Endothelial cell of umbilical vein (primary cell): ENCODE data around the gene CCDC183. TPM values are rescaled to one million over a fixed set of nuclear protein-coding genes. Genes with fewer than 3 reads are reported as not detected.

Experiments used
- BruUV-seq: library from RNA; stranded (reverse); fragments of 400-500 nt; replicated peaks from 2 replicates; lab custom pipeline; 2021; lab: Mats Ljungman, UMichigan
- CTCF ChIA-PET: fragments of 300-600, 350-600 bp; sonication (Branson Sonifier 250); formaldehyde crosslinking; loops from one replicate; lab custom pipeline; 2021; ENCODE audit warnings: antibody characterized with exemption, inconsistent platforms; lab: Charles Lee
- POLR2A ChIA-PET: fragments of 300-600, 350-600 bp; sonication (Branson Sonifier 250); formaldehyde crosslinking; loops from one replicate; lab custom pipeline; 2021; ENCODE audit warnings: antibody characterized with exemption, inconsistent platforms; lab: Charles Lee
- DNase-seq: peaks from one replicate; pipeline ENCODE4 v3.0.0-alpha.2; 2011; ENCODE audit warnings: low read depth, low spot score
- FAIRE-seq: peaks from 2 replicates; lab custom pipeline; 2011; peaks lifted over from hg19 to GRCh38; lab: Jason Lieb, UNC
- H2AFZ ChIP-seq: 2 replicates; pipeline ENCODE4 v1.6.0; 2012; ENCODE audit warnings: low read depth, low read length, control low read depth, inconsistent platforms
- H3K27ac ChIP-seq: 2 replicates; pipeline ENCODE4 v1.5.1; 2011; ENCODE audit warnings: low read depth, mild to moderate bottlenecking, control low read depth, low read length, moderate library complexity; ENCODE audit not compliant: insufficient read depth
- H3K27me3 ChIP-seq, 2 experiments: 2 replicates each; pipeline versions ENCODE4 v1.6.0 to v1.6.1; 2011; ENCODE audit warnings: low read length in 2 of 2, mixed read lengths in 1 of 2; ENCODE audit not compliant: control insufficient read depth in 2 of 2, insufficient read depth in 2 of 2
- H3K36me3 ChIP-seq, 2 experiments: 2 replicates in 1 of 2; 3 replicates in 1 of 2; pipeline ENCODE4 v1.5.1; 2011; ENCODE audit warnings: low read length in 2 of 2, mild to moderate bottlenecking in 1 of 2, moderate library complexity in 1 of 2; ENCODE audit not compliant: control insufficient read depth in 2 of 2, insufficient read depth in 2 of 2; ENCODE audit errors: extremely low read depth in 1 of 2
- H3K4me1 ChIP-seq: 3 replicates; pipeline ENCODE4 v1.5.1; 2011; ENCODE audit warnings: mild to moderate bottlenecking, low read length; ENCODE audit not compliant: control insufficient read depth, insufficient read depth; ENCODE audit errors: extremely low read depth
- H3K4me2 ChIP-seq: 2 replicates; pipeline ENCODE4 v1.6.1; 2011; ENCODE audit warnings: low read length, control low read depth, mixed read lengths; ENCODE audit not compliant: insufficient read depth
- H3K4me3 ChIP-seq, 3 experiments: fragments of 200-600 bp in 1 of 3; sonication (generic), shearing (Covaris generic) in 1 of 3; replicated peaks in 1 of 3; 2 replicates each; pipeline ENCODE4 v1.5.1; 2011 to 2016; ENCODE audit warnings: control low read depth in 3 of 3, low read length in 3 of 3, mild to moderate bottlenecking in 2 of 3, inconsistent platforms in 1 of 3, low read depth in 1 of 3, moderate library complexity in 1 of 3; ENCODE audit not compliant: insufficient read depth in 1 of 3
- H3K79me2 ChIP-seq: 2 replicates; pipeline ENCODE4 v1.6.0; 2012; ENCODE audit warnings: low read length, inconsistent platforms; ENCODE audit not compliant: control insufficient read depth, insufficient read depth
- H3K9ac ChIP-seq: replicated peaks from 2 replicates; pipeline ENCODE3; 2011; ENCODE audit warnings: low read length, control low read depth; ENCODE audit not compliant: insufficient read depth; ENCODE audit errors: extremely low read depth
- H3K9me1 ChIP-seq: replicated peaks from 3 replicates; pipeline ENCODE4 v1.6.0; 2011; ENCODE audit warnings: mild to moderate bottlenecking, low read length; ENCODE audit not compliant: control insufficient read depth, insufficient read depth; ENCODE audit errors: extremely low read depth
- H3K9me3 ChIP-seq: replicated peaks from 2 replicates; pipeline ENCODE4 v1.5.1; 2012; ENCODE audit warnings: low read length, inconsistent platforms; ENCODE audit not compliant: control insufficient read depth, insufficient read depth
- H4K20me1 ChIP-seq: replicated peaks from 2 replicates; pipeline ENCODE3; 2011; ENCODE audit warnings: mild to moderate bottlenecking, low read length; ENCODE audit not compliant: control insufficient read depth, insufficient read depth; ENCODE audit errors: extremely low read depth
- EZH2 ChIP-seq: IDR thresholded peaks from 2 replicates; pipeline ENCODE4 v1.6.1; 2012; ENCODE audit warnings: borderline replicate concordance, low read depth, mild to moderate bottlenecking, moderate library complexity, low read length, inconsistent platforms; ENCODE audit not compliant: severe bottlenecking
- FOS ChIP-seq: IDR thresholded peaks from 2 replicates; pipeline ENCODE4 v1.6.1; 2011; ENCODE audit warnings: mild to moderate bottlenecking, low read length, moderate library complexity, borderline replicate concordance; ENCODE audit not compliant: insufficient read depth
- GATA2 ChIP-seq: IDR thresholded peaks from 2 replicates; pipeline ENCODE4 v1.7.0; 2011; ENCODE audit warnings: low read depth, mild to moderate bottlenecking, moderate library complexity, mixed read lengths, low read length; ENCODE audit not compliant: insufficient read length, insufficient read depth
- JUN ChIP-seq: IDR thresholded peaks from 2 replicates; pipeline ENCODE4 v1.6.1; 2011; ENCODE audit warnings: borderline replicate concordance, low read depth; ENCODE audit not compliant: insufficient read length, insufficient read depth
- MYC ChIP-seq: IDR thresholded peaks from one replicate; pipeline ENCODE4 v1.6.1; 2011; ENCODE audit warnings: mild to moderate bottlenecking, low read depth, low read length
- POLR2A ChIP-seq: IDR thresholded peaks from 2 replicates; pipeline ENCODE4 v1.6.1; 2012; ENCODE audit warnings: low read depth, mild to moderate bottlenecking, control low read depth, low read length
- POLR2AphosphoS5 ChIP-seq: IDR thresholded peaks from 2 replicates; pipeline ENCODE4 v1.6.1; 2012; ENCODE audit warnings: low read depth, mild to moderate bottlenecking, control low read depth, low read length, moderate library complexity; ENCODE audit not compliant: insufficient read depth
- dilution Hi-C: fragments of 300-500 bp; cut with MboI; formaldehyde crosslinking; loops from one replicate; pipeline ENCODE4 v1.15.0; 2019; ENCODE audit warnings: low sequenced_read_pairs; ENCODE audit not compliant: extremely low pct_ligation_motif_present
- intact Hi-C: fragments of 100-400 bp; cut with micrococcal nuclease; formaldehyde crosslinking; loops from one replicate; pipeline ENCODE4 v1.10.0; 2022
- polyA plus RNA-seq, 4 experiments: library from polyadenylated mRNA; depleted of rRNA in 3 of 4; stranded (reverse) in 3 of 4; unstranded in 1 of 4; fragments of >200 nt; gene quantifications; 2 replicates each; pipeline versions ENCODE4 v1.2.1 to v1.2.3, GENCODE V29; 2011 to 2012; ENCODE audit warnings: missing spikeins in 1 of 4
- total RNA-seq: library from RNA; stranded (reverse); gene quantifications from 2 replicates; pipeline ENCODE4 v1.2.3, GENCODE V29; 2021
- TF ChIP-seq, protein P1 (sequence below): IDR thresholded peaks from 2 replicates; pipeline ENCODE4 v1.6.1; 2011; ENCODE audit not compliant: insufficient read depth, insufficient read length
- TF ChIP-seq, protein P2 (sequence below), 2 donors: IDR thresholded peaks; 1 replicate in 1 of 2; 2 replicates in 1 of 2; pipeline ENCODE4 v1.5.1; 2011; ENCODE audit warnings: low read length in 2 of 2, mild to moderate bottlenecking in 2 of 2, moderate library complexity in 2 of 2, control low read depth in 1 of 2, inconsistent platforms in 1 of 2, low read depth in 1 of 2; ENCODE audit not compliant: insufficient read depth in 1 of 2; ENCODE audit errors: extremely low read depth in 1 of 2

CCDC183 gene
- total and polyA plus RNA-seq, 2 donors (not counting 3 experiments of a cell fraction or from before 2014, with no cell fraction given), result 0.50 TPM; not detected in 1

DNA sequence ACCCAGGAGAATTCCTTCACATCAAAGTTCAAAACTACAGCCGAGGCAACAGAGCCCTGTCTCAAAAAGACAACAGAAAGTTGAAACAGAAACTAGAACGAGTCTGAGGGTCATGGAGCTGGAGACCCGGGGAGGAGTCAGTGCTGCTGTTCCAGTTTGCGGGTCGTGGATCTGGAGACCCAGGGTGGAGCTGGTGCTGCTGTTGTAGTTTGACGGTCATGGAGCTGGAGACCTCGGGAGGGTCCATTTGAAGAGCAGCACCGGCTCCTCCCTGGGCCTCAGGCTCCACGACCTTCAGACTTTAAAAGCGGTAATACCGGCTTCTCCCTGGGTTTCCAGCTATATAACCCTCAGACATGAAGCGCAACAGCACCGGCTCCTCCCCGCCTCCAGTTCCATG lies 18.8 kb upstream of the CCDC183 start:
- Histone ChIP-seq H3K9ac (no peak overlapping the region), H3K36me3 (no peaks in the 10 kb centered on the region), H3K4me1 (no peaks in the 10 kb centered on the region), H3K4me3 (no peak overlapping the region), H3K27me3 (peaks cover 14 to 24% of the 10 kb centered on the region in 2 experiments), H3K9me1 (no peaks in the 10 kb centered on the region), H2AFZ (no peak overlapping the region), H3K27ac (no peak overlapping the region), H3K4me2 (no peak overlapping the region), H3K9me3 (peaks cover 3% of the 10 kb centered on the region), H3K79me2 (no peaks in the 10 kb centered on the region), H4K20me1 (no peaks in the 10 kb centered on the region)
- ChIA-PET CTCF (interaction anchor here (0.8 to 2.5 kb wide), 11 partner anchors 8 to 459 kb away, joined by 3 to 17 read pairs (median 4); partner anchors contain the start of genes ABCA2 and LCN15), POLR2A (no interaction called here)
- dilution Hi-C loops (no loop called here), intact Hi-C loops (no loop called here)
- no TSS peak for BruUV-seq
- no peak for TF ChIP-seq GATA2
- no peak for TF ChIP-seq MYC
- TF ChIP-seq, protein P1, sequence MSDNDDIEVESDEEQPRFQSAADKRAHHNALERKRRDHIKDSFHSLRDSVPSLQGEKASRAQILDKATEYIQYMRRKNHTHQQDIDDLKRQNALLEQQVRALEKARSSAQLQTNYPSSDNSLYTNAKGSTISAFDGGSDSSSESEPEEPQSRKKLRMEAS, result no peak
- TF ChIP-seq POLR2AphosphoS5, result no peak
- TF ChIP-seq POLR2A, result no peak
- no peak for TF ChIP-seq JUN
- TF ChIP-seq, protein P2, sequence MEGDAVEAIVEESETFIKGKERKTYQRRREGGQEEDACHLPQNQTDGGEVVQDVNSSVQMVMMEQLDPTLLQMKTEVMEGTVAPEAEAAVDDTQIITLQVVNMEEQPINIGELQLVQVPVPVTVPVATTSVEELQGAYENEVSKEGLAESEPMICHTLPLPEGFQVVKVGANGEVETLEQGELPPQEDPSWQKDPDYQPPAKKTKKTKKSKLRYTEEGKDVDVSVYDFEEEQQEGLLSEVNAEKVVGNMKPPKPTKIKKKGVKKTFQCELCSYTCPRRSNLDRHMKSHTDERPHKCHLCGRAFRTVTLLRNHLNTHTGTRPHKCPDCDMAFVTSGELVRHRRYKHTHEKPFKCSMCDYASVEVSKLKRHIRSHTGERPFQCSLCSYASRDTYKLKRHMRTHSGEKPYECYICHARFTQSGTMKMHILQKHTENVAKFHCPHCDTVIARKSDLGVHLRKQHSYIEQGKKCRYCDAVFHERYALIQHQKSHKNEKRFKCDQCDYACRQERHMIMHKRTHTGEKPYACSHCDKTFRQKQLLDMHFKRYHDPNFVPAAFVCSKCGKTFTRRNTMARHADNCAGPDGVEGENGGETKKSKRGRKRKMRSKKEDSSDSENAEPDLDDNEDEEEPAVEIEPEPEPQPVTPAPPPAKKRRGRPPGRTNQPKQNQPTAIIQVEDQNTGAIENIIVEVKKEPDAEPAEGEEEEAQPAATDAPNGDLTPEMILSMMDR (IDR thresholded peaks at IDR 0.05; ENCODE audit: extremely low read depth in 1 of 2, insufficient read depth in 1 of 2, low read depth in 1 of 2, low read length in 2 of 2), result no peak
- TF ChIP-seq FOS, result no peak
- no peak for TF ChIP-seq EZH2
- no peak for FAIRE-seq
- no peak for DNase-seq
